ENCODE measurements around the gene TSHZ2. TPM values are rescaled to one million over a fixed set of nuclear protein-coding genes. Genes with fewer than 3 reads are reported as not detected.

TSHZ2 gene
- total and polyA plus RNA-seq, 2 of the 4 experiments (the other 2 are of a cell fraction), result under 0.01 to 0.02 TPM

DNA sequence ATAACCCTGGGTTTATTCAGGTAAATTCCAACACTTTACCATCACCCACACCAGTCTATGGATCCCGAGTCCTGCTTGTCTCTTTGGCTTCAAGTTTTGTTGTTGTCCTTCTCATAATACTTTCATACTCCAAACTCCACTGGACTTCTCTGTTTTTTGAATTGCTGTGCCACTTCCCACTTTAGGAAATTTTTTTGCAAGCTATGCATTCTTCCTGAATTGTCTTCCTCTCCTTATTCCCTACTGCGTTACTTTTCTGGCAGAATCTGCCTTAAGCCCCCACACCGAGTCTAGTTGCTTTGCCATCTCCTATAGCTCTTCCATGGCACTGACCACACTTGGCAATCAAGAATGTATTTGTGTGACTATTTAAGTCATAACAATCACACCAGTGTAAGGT is 96.1 kb downstream of the TSHZ2 start:
- BruUV-seq (replicated peaks), result no TSS peak
- Histone ChIP-seq H2BK120ac (ENCODE audit: low read depth, low read length) (no peak overlapping the region), H4K91ac (ENCODE audit: insufficient read depth, low read depth, low read length) (no peak overlapping the region), H2AFZ (replicated peaks; ENCODE audit: low read length, poor library complexity) (no peak overlapping the region), H3K14ac (replicated peaks; ENCODE audit: low read depth, low read length) (no peak overlapping the region), H4K20me1 (ENCODE audit: insufficient read depth, low read length) (no peaks in the 10 kb centered on the region), H3K27me3 (ENCODE audit: control insufficient read depth, insufficient read depth, low read length) (no peaks in the 10 kb centered on the region), H3K4me2 (ENCODE audit: low read depth, low read length) (no peak overlapping the region), H3K79me1 (ENCODE audit: low read depth in 1 of 2, low read length in 2 of 2) (no peaks in the 10 kb centered on the region), H2AK9ac (replicated peaks; ENCODE audit: low read depth, low read length, poor library complexity) (no peak overlapping the region), H3K56ac (ENCODE audit: extremely low read depth, insufficient read depth, low read length) (no peak overlapping the region), H4K8ac (ENCODE audit: low read depth in 2 of 2, low read length in 2 of 2) (no peak overlapping the region), H3K9me1 (ENCODE audit: insufficient read depth, low read length) (no peaks in the 10 kb centered on the region), H3K9ac (ENCODE audit: low read depth, low read length) (no peak overlapping the region), H3K36me3 (ENCODE audit: control insufficient read depth, insufficient read depth, low read length) (no peaks in the 10 kb centered on the region), H3K18ac (ENCODE audit: low read depth, low read length) (no peak overlapping the region), H2BK15ac (ENCODE audit: low read depth, low read length) (no peak overlapping the region), H3K4me3 (ENCODE audit: insufficient read depth, low read depth, low read length) (no peak overlapping the region), H3K9me3 (ENCODE audit: control insufficient read depth, insufficient read depth, low read length) (peaks cover 2% of the 10 kb centered on the region; the same call in 1 of the 2 replicates), H4K5ac (ENCODE audit: low read depth, low read length) (no peak overlapping the region), H2BK5ac (ENCODE audit: low read depth, low read length, poor library complexity, severe bottlenecking) (no peak overlapping the region), H3K27ac (ENCODE audit: insufficient read depth, low read length) (no peak overlapping the region), H3K4me1 (ENCODE audit: control insufficient read depth, insufficient read depth, low read length) (no peaks in the 10 kb centered on the region), H2BK20ac (ENCODE audit: low read depth, low read length) (no peak overlapping the region), H3K4ac (ENCODE audit: low read depth, low read length) (no peak overlapping the region), H3K23ac (ENCODE audit: low read depth, low read length) (no peak overlapping the region), H2AK5ac (ENCODE audit: low read depth, low read length) (no peak overlapping the region)
- POLR2A ChIA-PET (ENCODE audit: unreplicated experiment), result no interaction called here
- DNase-seq, result no peak
- intact Hi-C loops (cut with micrococcal nuclease), result no loop called here
- 80% methylated on average over 1 of the region's 3 CpGs; no CpG with 5 or more reads in 1 of the 2 experiments for WGBS, 2 experiments (ENCODE audit: extremely low coverage in 2 of 2, insufficient read length in 1 of 2)
- CTCF ChIA-PET, result no interaction called here
- TF ChIP-seq MAFK (IDR thresholded peaks at IDR 0.05; ENCODE audit: low read depth, low read length) (peak; percentile 40), RAD21 (IDR thresholded peaks at IDR 0.05; ENCODE audit: low read length) (no peak), NFE2L2 (IDR thresholded peaks at IDR 0.05; ENCODE audit: low read depth, low read length) (no peak)
- in situ Hi-C loops (cut with MboI; ENCODE audit: low sequenced_read_pairs), result no loop called here
- ATAC-seq (ENCODE audit: low read depth), result no peak
- dilution Hi-C loops (cut with HindIII; ENCODE audit: low sequenced_read_pairs, unreplicated experiment), result no loop called here

Measured in IMR-90 (cell line).